Omental fat pad (tissue), 4 donors: Measurements from ENCODE around the gene TUBB4B. TPM values are rescaled to one million over a fixed set of nuclear protein-coding genes. Genes with fewer than 3 reads are reported as not detected.

Source experiments
- ATAC-seq: fragments of 150-250 bp; one replicate; pipeline ENCODE4 v1.9.1; 2016; ENCODE audit warnings: mild to moderate bottlenecking, moderate library complexity; ENCODE audit not compliant: low FRiP score
- DNase-seq: peaks from one replicate; pipeline ENCODE4 v3.0.0-alpha.2; 2019; ENCODE audit warnings: low spot score
- CTCF ChIP-seq, 3 donors: fragments of 450-650 bp; IDR thresholded peaks; one replicate each; pipeline ENCODE4 v1.5.1; 2016 to 2017; ENCODE audit warnings: antibody characterized with exemption in 3 of 3, mild to moderate bottlenecking in 3 of 3, moderate library complexity in 2 of 3
- total RNA-seq, 4 donors: library from RNA; depleted of rRNA; stranded (reverse); fragments of >200 nt; gene quantifications; one replicate each; pipeline ENCODE4 v1.1.0, GENCODE V29; 2016

Gene TUBB4B
- total RNA-seq, 4 donors from 2014 or later = 197 to 452 (median 288) TPM

- ATAC-seq (no peak), DNase-seq (no peak)
- no peak for TF ChIP-seq CTCF (IDR thresholded peaks at IDR 0.05)
Observed at GRCh38 chr9:137245450-137246421, 4.6 kb downstream of the TUBB4B start.

- DNase-seq (no peak), ATAC-seq (no peak)
- no peak for TF ChIP-seq CTCF (IDR thresholded peaks at IDR 0.05)
Observed at GRCh38 chr9:137247135-137247915, 6.2 kb downstream of the TUBB4B start.

- TF ChIP-seq CTCF (IDR thresholded peaks at IDR 0.05) = no peak
- no peak for DNase-seq
- ATAC-seq = no peak
Observed at GRCh38 chr9:137247916-137248175, 6.8 kb downstream of the TUBB4B start.

GRCh38 chr9:137250329-137251193 is 9.5 kb downstream of the TUBB4B start:
- DNase-seq = no peak
- ATAC-seq = no peak
- TF ChIP-seq CTCF (IDR thresholded peaks at IDR 0.05) = no peak

- TF ChIP-seq CTCF (IDR thresholded peaks at IDR 0.05) = no peak
- DNase-seq (no peak), ATAC-seq (no peak)
Observed at GRCh38 chr9:137251194-137251461, 10.0 kb downstream of the TUBB4B start, which contains the start of gene STPG3. Gene STPG3 (plus strand): TSS chr9:137251286. CDS start chr9:137251287, 1 bp downstream.

GRCh38 chr9:137251490-137252268 is 10.6 kb downstream of the TUBB4B start:
- no peak for DNase-seq
- TF ChIP-seq CTCF (IDR thresholded peaks at IDR 0.05) = no peak
- ATAC-seq = no peak
